ENCODE data around the gene MAL. TPM values are rescaled to one million over a fixed set of nuclear protein-coding genes. Genes with fewer than 3 reads are reported as not detected.

The MAL gene
- total and polyA plus RNA-seq, 2 of the 13 experiments (the other 11 are each of a cell fraction or from before 2014, with no cell fraction given), result not detected

DNA sequence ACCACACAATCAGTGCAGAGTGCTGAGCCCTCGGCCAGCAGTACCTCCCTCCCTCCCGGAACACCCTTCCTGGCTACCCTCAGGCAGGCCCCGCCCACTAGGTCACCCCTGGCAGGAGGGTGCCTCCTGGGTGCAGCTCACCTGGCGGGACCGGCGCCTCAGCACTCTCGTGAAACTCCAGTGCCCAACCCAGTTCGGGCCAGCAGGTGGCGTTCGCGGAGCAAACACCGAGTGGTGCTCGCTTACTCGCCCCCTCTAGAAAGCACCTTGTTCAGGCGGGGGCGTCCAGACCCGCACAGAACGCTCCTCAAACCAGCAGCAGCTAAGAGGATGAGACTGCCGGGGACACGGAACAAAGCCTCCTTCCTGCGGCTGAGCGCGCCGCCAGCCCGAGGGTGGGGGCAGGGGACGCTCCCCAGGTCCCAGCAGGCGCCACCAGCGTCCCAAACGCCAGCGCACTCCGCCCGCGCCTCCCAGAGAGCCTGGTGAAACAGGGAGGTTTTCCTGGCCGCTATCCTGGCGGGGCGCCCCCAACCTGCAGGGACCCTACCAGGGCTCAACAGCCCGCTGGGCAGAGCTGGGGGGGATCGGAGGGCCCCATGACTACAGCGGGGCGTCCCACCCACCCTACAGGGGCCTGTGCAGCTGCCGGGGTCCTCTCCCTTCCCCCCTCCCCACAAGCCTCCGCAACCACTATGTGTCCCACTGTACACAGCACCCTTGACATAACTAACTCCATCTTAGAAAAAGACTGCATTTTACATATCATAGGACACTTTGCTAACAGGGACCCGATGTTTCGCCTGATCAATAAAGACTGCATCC is 51.4 kb downstream of the MAL start (continued):
- TF ChIP-seq, protein P1, sequence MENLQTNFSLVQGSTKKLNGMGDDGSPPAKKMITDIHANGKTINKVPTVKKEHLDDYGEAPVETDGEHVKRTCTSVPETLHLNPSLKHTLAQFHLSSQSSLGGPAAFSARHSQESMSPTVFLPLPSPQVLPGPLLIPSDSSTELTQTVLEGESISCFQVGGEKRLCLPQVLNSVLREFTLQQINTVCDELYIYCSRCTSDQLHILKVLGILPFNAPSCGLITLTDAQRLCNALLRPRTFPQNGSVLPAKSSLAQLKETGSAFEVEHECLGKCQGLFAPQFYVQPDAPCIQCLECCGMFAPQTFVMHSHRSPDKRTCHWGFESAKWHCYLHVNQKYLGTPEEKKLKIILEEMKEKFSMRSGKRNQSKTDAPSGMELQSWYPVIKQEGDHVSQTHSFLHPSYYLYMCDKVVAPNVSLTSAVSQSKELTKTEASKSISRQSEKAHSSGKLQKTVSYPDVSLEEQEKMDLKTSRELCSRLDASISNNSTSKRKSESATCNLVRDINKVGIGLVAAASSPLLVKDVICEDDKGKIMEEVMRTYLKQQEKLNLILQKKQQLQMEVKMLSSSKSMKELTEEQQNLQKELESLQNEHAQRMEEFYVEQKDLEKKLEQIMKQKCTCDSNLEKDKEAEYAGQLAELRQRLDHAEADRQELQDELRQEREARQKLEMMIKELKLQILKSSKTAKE (CRISPR knock-in tag; IDR thresholded peaks at IDR 0.05; ENCODE audit: borderline replicate concordance), result no peak
- peak; percentile 30 for TF ChIP-seq HOXA3 (CRISPR knock-in tag; IDR thresholded peaks at IDR 0.05)
- no peak for TF ChIP-seq ZNF569 (CRISPR knock-in tag; IDR thresholded peaks at IDR 0.05; ENCODE audit: borderline replicate concordance)
- TF ChIP-seq KDM5A (IDR thresholded peaks at IDR 0.05; ENCODE audit: borderline replicate concordance, low read length), result no peak
- no peak for TF ChIP-seq ZZZ3 (CRISPR knock-in tag; IDR thresholded peaks at IDR 0.05; ENCODE audit: borderline replicate concordance)
- TF ChIP-seq, protein P2, sequence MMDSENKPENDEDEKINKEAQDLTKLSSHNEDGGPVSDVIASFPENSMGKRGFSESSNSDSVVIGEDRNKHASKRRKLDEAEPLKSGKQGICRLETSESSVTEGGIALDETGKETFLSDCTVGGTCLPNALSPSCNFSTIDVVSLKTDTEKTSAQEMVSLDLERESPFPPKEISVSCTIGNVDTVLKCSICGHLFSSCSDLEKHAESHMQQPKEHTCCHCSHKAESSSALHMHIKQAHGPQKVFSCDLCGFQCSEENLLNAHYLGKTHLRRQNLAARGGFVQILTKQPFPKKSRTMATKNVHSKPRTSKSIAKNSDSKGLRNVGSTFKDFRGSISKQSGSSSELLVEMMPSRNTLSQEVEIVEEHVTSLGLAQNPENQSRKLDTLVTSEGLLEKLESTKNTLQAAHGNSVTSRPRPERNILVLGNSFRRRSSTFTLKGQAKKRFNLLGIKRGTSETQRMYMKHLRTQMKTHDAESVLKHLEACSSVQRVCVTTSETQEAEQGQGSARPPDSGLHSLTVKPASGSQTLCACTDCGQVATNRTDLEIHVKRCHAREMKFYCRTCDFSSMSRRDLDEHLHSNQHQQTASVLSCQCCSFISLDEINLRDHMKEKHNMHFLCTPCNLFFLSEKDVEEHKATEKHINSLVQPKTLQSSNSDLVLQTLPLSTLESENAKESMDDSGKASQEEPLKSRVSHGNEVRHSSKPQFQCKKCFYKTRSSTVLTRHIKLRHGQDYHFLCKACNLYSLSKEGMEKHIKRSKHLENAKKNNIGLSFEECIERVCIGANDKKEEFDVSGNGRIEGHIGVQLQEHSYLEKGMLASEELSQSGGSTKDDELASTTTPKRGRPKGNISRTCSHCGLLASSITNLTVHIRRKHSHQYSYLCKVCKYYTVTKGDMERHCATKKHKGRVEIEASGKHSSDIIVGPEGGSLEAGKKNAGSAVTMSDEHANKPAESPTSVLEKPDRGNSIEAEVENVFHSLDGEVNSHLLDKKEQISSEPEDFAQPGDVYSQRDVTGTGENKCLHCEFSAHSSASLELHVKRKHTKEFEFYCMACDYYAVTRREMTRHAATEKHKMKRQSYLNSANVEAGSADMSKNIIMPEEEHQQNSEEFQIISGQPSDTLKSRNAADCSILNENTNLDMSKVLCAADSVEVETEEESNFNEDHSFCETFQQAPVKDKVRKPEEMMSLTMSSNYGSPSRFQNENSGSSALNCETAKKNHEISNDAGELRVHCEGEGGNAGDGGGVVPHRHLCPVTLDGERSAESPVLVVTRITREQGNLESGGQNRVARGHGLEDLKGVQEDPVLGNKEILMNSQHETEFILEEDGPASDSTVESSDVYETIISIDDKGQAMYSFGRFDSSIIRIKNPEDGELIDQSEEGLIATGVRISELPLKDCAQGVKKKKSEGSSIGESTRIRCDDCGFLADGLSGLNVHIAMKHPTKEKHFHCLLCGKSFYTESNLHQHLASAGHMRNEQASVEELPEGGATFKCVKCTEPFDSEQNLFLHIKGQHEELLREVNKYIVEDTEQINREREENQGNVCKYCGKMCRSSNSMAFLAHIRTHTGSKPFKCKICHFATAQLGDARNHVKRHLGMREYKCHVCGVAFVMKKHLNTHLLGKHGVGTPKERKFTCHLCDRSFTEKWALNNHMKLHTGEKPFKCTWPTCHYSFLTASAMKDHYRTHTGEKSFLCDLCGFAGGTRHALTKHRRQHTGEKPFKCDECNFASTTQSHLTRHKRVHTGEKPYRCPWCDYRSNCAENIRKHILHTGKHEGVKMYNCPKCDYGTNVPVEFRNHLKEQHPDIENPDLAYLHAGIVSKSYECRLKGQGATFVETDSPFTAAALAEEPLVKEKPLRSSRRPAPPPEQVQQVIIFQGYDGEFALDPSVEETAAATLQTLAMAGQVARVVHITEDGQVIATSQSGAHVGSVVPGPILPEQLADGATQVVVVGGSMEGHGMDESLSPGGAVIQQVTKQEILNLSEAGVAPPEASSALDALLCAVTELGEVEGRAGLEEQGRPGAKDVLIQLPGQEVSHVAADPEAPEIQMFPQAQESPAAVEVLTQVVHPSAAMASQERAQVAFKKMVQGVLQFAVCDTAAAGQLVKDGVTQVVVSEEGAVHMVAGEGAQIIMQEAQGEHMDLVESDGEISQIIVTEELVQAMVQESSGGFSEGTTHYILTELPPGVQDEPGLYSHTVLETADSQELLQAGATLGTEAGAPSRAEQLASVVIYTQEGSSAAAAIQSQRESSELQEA (CRISPR knock-in tag; IDR thresholded peaks at IDR 0.05; ENCODE audit: not compliant biosample characterization), result peak; percentile 12
- TF ChIP-seq SRSF9 (IDR thresholded peaks at IDR 0.05; ENCODE audit: borderline replicate concordance, insufficient read depth, low read depth, low read length, poor library complexity, severe bottlenecking), result no peak
- no peak for TF ChIP-seq NR2C2 (CRISPR knock-in tag; IDR thresholded peaks at IDR 0.05; ENCODE audit: borderline replicate concordance)
- TF ChIP-seq, protein P3, sequence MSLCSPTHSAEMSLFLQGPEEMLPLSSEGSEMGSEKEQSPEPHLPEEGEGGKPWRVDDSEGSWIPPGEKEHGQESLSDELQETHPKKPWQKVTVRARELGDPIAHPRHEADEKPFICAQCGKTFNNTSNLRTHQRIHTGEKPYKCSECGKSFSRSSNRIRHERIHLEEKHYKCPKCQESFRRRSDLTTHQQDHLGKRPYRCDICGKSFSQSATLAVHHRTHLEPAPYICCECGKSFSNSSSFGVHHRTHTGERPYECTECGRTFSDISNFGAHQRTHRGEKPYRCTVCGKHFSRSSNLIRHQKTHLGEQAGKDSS (CRISPR knock-in tag; IDR thresholded peaks at IDR 0.05; ENCODE audit: borderline replicate concordance, low read depth), result 0 out of 2 replicates have a peak, but pooled peaks have one; percentile 69
- no peak for TF ChIP-seq ZMAT3 (CRISPR knock-in tag; conservative IDR thresholded peaks at IDR 0.05)
- no peak for TF ChIP-seq RAD51 (IDR thresholded peaks at IDR 0.05; ENCODE audit: borderline replicate concordance)
- TF ChIP-seq ZNF777 (CRISPR knock-in tag; IDR thresholded peaks at IDR 0.05), result peak; percentile 80
- no peak for TF ChIP-seq NFYB (CRISPR knock-in tag; IDR thresholded peaks at IDR 0.05)
- TF ChIP-seq ZSCAN22 (CRISPR knock-in tag; IDR thresholded peaks at IDR 0.05), result no peak
- TF ChIP-seq ZNF451 (CRISPR knock-in tag; IDR thresholded peaks at IDR 0.05), result peak; percentile 71; the same call in 1 of the 2 replicates

Data from HepG2 (cell line).